Tibial artery (tissue), 4 donors: ENCODE results near the gene MCTP1.

Source experiments
- DNase-seq, 2 donors: peaks; one replicate each; pipeline ENCODE4 v3.0.0-alpha.2; 2019
- H3K27ac ChIP-seq, 2 donors: fragments of 200-600 bp; sonication (generic) in 1 of 2; 1 replicate in 1 of 2; 2 replicates in 1 of 2; pipeline ENCODE4 v1.5.1; 2018 to 2019; ENCODE audit warnings: mild to moderate bottlenecking in 1 of 2
- H3K27me3 ChIP-seq, 2 donors: fragments of 200-600 bp; sonication (generic) in 1 of 2; one replicate each; pipeline versions ENCODE4 v1.5.1 to v1.6.0; 2016 to 2019
- H3K36me3 ChIP-seq, 3 donors: fragments of 200-600 bp; sonication (generic) in 2 of 3; one replicate each; pipeline ENCODE4 v1.5.1; 2016 to 2019; ENCODE audit warnings: mild to moderate bottlenecking in 2 of 3
- H3K4me1 ChIP-seq, 4 donors: fragments of 200-600 bp; sonication (generic) in 2 of 4; 1 replicate in 3 of 4; 2 replicates in 1 of 4; pipeline ENCODE4 v1.5.1; 2016 to 2019
- H3K4me3 ChIP-seq, 2 donors: fragments of 200-600 bp; sonication (generic) in 1 of 2; 1 replicate in 1 of 2; 2 replicates in 1 of 2; pipeline ENCODE4 v1.5.1; 2018 to 2019; ENCODE audit warnings: mild to moderate bottlenecking in 2 of 2
- H3K9me3 ChIP-seq, 3 donors: fragments of 200-600 bp; sonication (generic) in 1 of 3; one replicate each; pipeline ENCODE4 v1.5.1; 2016 to 2019
- intact Hi-C: fragments of 100-400 bp; cut with DNase I; formaldehyde crosslinking; loops from one replicate; pipeline ENCODE4 v1.15.0; 2023; ENCODE audit warnings: low total_unique reads
- TF ChIP-seq, protein P1 (sequence below), 2 experiments: fragments of 200-600 bp in 1 of 2; fragments of 450-650 bp in 1 of 2; IDR thresholded peaks; one replicate each; pipeline ENCODE4 v1.5.1; 2017 to 2019; ENCODE audit warnings: antibody characterized with exemption in 2 of 2, mild to moderate bottlenecking in 1 of 2, moderate library complexity in 1 of 2

Gene MCTP1

DNA sequence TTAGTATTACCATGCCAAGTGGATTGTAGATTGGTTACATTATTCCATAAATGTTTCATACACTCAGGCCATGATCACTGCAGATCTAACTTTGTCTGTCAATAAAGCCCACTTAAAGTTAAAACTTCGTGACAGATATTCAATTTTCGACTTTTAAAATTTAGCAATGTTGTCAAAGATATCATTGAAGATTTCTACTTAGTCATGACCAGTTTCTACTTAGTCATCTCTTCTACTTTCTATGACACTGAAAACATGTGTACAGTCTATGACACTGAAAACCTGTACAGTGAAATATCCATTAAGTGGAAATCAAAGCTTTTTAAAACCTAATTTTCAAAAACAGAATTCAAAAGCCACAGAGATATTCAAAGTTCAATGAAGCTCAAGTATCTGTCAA, 258.2 kb downstream of the MCTP1 start:
- Histone ChIP-seq H3K36me3 (no peaks in the 10 kb centered on the region), H3K4me3 (no peak overlapping the region), H3K27ac (no peak overlapping the region), H3K27me3 (no peaks in the 10 kb centered on the region), H3K9me3 (no peaks in the 10 kb centered on the region), H3K4me1 (no peaks in the 10 kb centered on the region)
- no peak for DNase-seq
- TF ChIP-seq, protein P1, sequence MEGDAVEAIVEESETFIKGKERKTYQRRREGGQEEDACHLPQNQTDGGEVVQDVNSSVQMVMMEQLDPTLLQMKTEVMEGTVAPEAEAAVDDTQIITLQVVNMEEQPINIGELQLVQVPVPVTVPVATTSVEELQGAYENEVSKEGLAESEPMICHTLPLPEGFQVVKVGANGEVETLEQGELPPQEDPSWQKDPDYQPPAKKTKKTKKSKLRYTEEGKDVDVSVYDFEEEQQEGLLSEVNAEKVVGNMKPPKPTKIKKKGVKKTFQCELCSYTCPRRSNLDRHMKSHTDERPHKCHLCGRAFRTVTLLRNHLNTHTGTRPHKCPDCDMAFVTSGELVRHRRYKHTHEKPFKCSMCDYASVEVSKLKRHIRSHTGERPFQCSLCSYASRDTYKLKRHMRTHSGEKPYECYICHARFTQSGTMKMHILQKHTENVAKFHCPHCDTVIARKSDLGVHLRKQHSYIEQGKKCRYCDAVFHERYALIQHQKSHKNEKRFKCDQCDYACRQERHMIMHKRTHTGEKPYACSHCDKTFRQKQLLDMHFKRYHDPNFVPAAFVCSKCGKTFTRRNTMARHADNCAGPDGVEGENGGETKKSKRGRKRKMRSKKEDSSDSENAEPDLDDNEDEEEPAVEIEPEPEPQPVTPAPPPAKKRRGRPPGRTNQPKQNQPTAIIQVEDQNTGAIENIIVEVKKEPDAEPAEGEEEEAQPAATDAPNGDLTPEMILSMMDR (IDR thresholded peaks at IDR 0.05) = no peak
- intact Hi-C loops = no loop called here

DNA sequence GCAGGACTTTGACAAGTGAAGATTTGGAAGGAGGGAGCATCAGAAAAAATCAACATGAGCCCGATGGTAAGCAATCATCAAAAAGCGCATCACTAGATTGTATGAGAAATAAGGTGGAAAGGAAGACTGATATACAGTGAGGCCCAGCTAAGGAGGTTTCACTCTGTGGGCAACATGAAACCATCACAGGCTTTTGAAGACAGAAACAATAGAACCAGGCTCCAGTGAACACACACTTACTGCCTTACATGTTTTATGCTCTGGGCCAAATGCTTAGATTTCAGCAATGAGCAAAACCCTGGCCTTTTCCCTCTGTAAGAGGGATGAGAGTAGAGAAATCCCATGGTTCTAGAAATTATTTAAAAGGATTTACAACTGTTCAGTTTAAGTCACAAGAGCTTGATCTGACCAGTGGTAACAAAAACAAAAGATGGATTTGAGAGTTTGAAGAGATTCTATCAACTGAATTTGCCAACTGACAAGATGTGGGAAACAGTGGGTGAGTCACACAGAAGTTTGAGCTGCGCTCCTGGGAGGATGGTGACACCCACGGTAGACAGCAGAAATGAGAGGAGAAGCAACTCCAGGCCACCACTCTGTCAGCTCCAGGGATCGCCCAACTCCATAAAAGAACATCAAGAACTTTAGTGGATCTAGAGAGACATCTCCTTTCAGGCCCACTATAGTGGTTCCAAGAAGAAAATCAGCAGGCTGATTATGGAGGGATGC, 261.8 kb downstream of the MCTP1 start:
- H3K27me3 ChIP-seq = no peaks in the 10 kb centered on the region
- H3K36me3 ChIP-seq = no peaks in the 10 kb centered on the region
- TF ChIP-seq, protein P1 (IDR thresholded peaks at IDR 0.05) = no peak
- no peak overlapping the region for H3K27ac ChIP-seq
- no peaks in the 10 kb centered on the region for H3K9me3 ChIP-seq
- no peak overlapping the region for H3K4me3 ChIP-seq
- DNase-seq = peak in 1 of 2 donors; percentile 25
- intact Hi-C loops = no loop called here
- H3K4me1 ChIP-seq = no peaks in the 10 kb centered on the region

DNA sequence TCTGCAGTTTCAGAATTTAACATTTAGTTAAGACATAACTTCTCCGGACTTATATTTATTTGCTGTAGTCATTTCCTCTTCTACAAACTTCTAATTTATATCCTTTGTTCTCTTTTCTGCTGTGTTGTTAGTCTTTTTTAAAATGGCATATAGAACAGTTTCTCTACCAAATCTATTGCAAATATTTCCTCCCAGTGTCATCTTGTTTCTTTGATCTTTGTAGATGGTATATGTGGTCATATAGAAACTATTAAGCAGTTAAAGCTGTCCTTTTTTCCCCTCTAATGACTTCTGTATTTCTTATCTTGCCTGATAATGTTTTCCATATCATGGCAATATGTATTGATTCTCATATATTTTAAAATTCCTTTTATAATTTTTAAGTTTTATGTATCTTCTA, 264.5 kb downstream of the MCTP1 start:
- Histone ChIP-seq H3K36me3 (no peaks in the 10 kb centered on the region), H3K4me3 (no peak overlapping the region), H3K4me1 (no peaks in the 10 kb centered on the region), H3K27ac (no peak overlapping the region), H3K27me3 (no peaks in the 10 kb centered on the region), H3K9me3 (no peaks in the 10 kb centered on the region)
- TF ChIP-seq, protein P1 (IDR thresholded peaks at IDR 0.05) = no peak
- no peak for DNase-seq
- intact Hi-C loops = no loop called here

DNA sequence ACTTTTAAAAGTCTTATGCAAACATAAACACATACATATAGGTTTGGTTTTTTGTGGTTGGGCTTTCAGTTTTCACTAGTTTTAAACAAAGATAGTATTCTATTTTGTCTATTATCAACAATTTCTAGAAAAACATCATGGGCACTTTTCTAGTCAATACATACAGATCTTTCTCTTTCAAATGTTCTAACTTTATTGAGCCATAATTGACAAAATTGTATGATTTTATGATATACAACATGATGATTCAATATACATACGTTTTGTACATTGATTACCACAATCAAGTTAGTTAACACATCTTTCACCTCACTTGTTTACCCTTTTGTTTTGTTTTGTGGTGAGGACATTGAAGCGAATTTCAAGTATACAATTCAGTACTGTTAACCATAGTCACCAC, 265.9 kb downstream of the MCTP1 start:
- TF ChIP-seq, protein P1 (IDR thresholded peaks at IDR 0.05) = no peak
- no peaks in the 10 kb centered on the region for H3K36me3 ChIP-seq
- intact Hi-C loops = no loop called here
- no peaks in the 10 kb centered on the region for H3K4me1 ChIP-seq
- no peak for DNase-seq
- H3K27ac ChIP-seq = no peak overlapping the region
- no peak overlapping the region for H3K4me3 ChIP-seq
- no peaks in the 10 kb centered on the region for H3K9me3 ChIP-seq
- H3K27me3 ChIP-seq = no peaks in the 10 kb centered on the region

DNA sequence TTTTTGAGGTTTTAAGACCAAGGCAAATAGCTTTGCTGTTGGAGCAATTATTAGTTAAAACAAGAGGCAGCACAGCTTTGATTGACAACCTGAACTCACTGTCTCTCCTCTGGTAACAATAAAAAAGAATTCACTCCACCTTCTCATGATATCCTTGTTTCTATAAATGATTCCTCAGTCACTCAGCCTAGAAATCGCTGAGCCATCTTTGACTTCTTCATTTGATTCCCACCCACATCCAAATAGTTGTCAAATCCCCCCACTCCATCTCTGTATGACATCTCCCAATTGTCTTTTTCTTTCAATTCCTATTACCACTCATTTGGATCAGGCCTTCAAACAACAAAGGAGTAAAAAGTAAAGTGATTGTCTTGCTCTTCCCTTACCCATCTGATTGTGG, 266.4 kb downstream of the MCTP1 start:
- Histone ChIP-seq H3K4me3 (no peak overlapping the region), H3K36me3 (no peaks in the 10 kb centered on the region), H3K27me3 (no peaks in the 10 kb centered on the region), H3K27ac (no peak overlapping the region), H3K9me3 (no peaks in the 10 kb centered on the region), H3K4me1 (no peaks in the 10 kb centered on the region)
- intact Hi-C loops = no loop called here
- TF ChIP-seq, protein P1 (IDR thresholded peaks at IDR 0.05) = no peak
- DNase-seq = no peak

DNA sequence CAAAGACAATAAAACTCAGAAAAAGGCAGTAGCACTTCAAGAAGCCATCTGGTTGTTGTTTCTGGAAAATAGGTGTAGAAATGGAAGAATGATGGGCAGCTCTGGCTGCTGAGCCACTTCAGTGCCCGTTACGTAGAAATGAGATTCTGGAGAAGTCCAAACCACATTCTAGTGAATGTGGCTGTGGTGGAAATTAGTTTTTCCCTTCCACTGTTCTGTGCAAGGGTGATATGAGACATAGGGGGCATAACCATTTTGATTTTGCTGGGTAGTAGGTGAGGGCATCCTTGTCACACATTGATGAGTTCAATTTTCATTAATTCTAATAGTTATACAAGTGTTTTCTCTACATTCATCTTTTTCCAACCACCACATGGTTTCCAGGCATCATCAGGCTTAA, 275.1 kb downstream of the MCTP1 start:
- Histone ChIP-seq H3K27me3 (no peaks in the 10 kb centered on the region), H3K4me1 (no peaks in the 10 kb centered on the region), H3K9me3 (peaks cover 0 to 2% (median 2%) of the 10 kb centered on the region in 3 donors), H3K4me3 (no peak overlapping the region), H3K36me3 (no peaks in the 10 kb centered on the region), H3K27ac (no peak overlapping the region)
- TF ChIP-seq, protein P1 (IDR thresholded peaks at IDR 0.05) = no peak
- intact Hi-C loops = no loop called here
- DNase-seq = no peak
